ENCODE data around the gene SYNGR3. TPM values are rescaled to one million over a fixed set of nuclear protein-coding genes. Genes with fewer than 3 reads are reported as not detected.
"Not testable (repeated sequence)": the region's sequence is repeated elsewhere in the genome, so short reads cannot be mapped to it uniquely, and the experiment has no call there.

The SYNGR3 gene
- total RNA-seq, 1 experiment from 2014 or later = 4.3 TPM

DNA sequence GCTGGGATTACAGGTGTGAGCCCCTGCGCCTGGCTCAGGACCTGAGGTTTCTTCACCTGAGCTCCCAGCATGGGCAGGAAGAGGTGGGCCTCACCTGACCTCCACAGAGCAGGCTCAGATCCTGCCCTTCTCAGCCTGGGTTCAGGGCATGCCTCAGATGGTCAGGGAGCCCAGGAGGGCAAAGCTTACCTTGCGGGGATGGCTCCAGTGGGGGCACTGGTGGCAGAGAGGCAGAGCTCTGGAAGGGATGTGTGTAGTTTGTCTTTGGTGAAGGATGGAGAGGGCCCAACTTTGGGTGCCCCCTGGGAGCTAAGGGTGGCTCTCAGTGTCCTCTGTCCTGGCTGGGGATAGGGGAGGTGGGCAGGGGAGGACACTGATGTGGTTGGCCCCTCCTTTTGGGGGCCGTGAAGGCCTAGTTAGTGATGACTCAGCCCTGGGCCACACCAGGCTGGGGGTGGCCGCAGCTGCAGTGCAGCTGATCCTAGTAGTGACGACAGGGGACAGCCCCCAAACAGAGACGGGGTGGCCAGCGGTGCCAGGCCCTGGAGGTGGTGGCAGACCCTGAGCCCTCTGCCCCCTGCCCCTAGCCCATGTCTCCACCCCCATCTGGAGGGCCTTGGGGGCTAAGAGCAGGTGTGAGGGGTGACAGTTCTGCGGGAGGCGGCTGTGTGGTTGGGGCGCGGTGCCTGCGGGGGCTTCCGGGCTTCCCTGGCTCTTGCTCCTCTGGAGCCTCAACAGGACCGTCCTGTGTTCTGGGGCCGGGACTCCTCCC is 42.7 kb downstream of the SYNGR3 start:
- POLR2A ChIA-PET (ENCODE audit: unreplicated experiment) = interaction anchor here (0.5 kb wide), 1 partner anchor 123 kb away, joined by 4 read pairs; the partner anchor contains the start of gene TRAF7
- H3K27me3 ChIP-seq (ENCODE audit: insufficient read depth, low read depth) = no peaks in the 10 kb centered on the region
- TF ChIP-seq, protein P1, sequence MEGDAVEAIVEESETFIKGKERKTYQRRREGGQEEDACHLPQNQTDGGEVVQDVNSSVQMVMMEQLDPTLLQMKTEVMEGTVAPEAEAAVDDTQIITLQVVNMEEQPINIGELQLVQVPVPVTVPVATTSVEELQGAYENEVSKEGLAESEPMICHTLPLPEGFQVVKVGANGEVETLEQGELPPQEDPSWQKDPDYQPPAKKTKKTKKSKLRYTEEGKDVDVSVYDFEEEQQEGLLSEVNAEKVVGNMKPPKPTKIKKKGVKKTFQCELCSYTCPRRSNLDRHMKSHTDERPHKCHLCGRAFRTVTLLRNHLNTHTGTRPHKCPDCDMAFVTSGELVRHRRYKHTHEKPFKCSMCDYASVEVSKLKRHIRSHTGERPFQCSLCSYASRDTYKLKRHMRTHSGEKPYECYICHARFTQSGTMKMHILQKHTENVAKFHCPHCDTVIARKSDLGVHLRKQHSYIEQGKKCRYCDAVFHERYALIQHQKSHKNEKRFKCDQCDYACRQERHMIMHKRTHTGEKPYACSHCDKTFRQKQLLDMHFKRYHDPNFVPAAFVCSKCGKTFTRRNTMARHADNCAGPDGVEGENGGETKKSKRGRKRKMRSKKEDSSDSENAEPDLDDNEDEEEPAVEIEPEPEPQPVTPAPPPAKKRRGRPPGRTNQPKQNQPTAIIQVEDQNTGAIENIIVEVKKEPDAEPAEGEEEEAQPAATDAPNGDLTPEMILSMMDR (conservative IDR thresholded peaks at IDR 0.05) = no peak
- TF ChIP-seq EZH2 (IDR thresholded peaks at IDR 0.05; ENCODE audit: low read depth) = no peak
- CTCF ChIA-PET = interaction anchor here (0.6 kb wide), 1 partner anchor 127 kb away, joined by 3 read pairs; no protein-coding TSS in a partner anchor
- H4K20me1 ChIP-seq (ENCODE audit: insufficient read depth) = peaks cover 2% of the 10 kb centered on the region; the same call in 1 of the 2 replicates
- no peak overlapping the region for H3K27ac ChIP-seq
- no peak overlapping the region for H3K4me3 ChIP-seq
- no peaks in the 10 kb centered on the region for H3K36me3 ChIP-seq (ENCODE audit: low read depth)
- H3K9me2 ChIP-seq (ENCODE audit: insufficient read depth) = no peaks in the 10 kb centered on the region
- no peak overlapping the region for H3K4me2 ChIP-seq
- H3K9me3 ChIP-seq (ENCODE audit: insufficient read depth, low read depth) = no peaks in the 10 kb centered on the region
- H3K79me2 ChIP-seq (ENCODE audit: low read depth) = 0 out of 2 replicates have a peak, but pooled peaks cover 4% of the 10 kb centered on the region
- peaks cover 8% of the 10 kb centered on the region; the same call in 1 of the 2 replicates for H3F3A ChIP-seq (ENCODE audit: insufficient read depth, low read depth)
- H2AFZ ChIP-seq = no peak overlapping the region
- H3K4me1 ChIP-seq (replicated peaks; ENCODE audit: insufficient read depth) = peaks cover 15% of the 10 kb centered on the region
- BruUV-seq (replicated peaks) = no TSS peak
- intact Hi-C loops (cut with micrococcal nuclease; ENCODE audit: unreplicated experiment) = loop anchor here (2.0 kb wide), 1 partner anchor 14 kb away; the partner anchor contains the start of genes NTHL1 and TSC2
- no peak for DNase-seq

DNA sequence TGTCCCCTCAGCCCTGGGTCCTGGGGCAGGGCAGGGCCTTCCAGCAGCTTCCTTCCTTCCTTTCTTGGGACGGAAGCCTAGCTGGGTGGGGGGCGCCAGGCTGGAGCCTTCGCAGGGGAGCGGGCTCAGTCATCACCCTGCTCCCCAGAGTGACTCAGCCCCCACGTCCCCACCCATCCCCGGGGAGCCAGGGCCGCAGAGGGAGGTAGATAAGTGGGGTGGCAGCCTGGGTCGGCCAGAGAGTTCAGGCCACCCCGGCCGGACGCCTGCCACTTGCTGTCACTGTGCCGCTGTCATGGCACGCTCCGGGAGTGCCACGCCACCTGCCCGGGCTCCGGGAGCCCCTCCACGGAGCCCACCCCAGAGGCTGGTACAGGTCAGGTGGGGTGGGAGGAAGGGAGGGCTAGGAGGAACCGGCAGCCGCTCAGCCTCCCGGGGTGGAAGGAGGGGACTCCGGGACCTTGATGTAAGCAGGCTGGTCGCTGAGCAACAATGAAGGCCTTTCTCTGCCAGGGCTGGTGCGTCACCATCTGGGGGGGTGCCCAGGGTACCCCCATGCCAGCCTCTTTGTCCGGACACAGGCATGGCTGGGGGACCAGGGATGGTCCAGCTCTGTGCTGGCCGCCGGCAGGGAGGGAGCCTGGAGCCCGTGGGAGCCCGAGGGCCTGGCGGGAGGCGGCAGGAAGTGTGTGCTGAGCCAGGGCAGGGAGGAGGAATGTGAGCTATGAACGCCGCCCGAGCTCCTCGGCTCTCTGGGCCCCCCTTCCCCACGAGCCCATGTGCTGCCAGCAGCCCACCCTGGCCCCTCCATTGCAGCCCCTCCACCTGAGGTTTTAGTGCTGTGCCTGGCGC is 43.5 kb downstream of the SYNGR3 start:
- Histone ChIP-seq H2AFZ (no peak overlapping the region), H3K27me3 (ENCODE audit: insufficient read depth, low read depth) (no peaks in the 10 kb centered on the region), H3K9me2 (ENCODE audit: insufficient read depth) (no peaks in the 10 kb centered on the region), H3K36me3 (ENCODE audit: low read depth) (no peaks in the 10 kb centered on the region), H3F3A (ENCODE audit: insufficient read depth, low read depth) (no peaks in the 10 kb centered on the region), H3K79me2 (ENCODE audit: low read depth) (no peaks in the 10 kb centered on the region), H3K4me3 (no peak overlapping the region), H3K27ac (no peak overlapping the region), H3K9me3 (ENCODE audit: insufficient read depth, low read depth) (no peaks in the 10 kb centered on the region), H4K20me1 (ENCODE audit: insufficient read depth) (no peaks in the 10 kb centered on the region), H3K4me1 (replicated peaks; ENCODE audit: insufficient read depth) (peaks cover 10% of the 10 kb centered on the region), H3K4me2 (0 out of 2 replicates have a peak overlapping the region, but pooled peaks have one; percentile 27)
- POLR2A ChIA-PET (ENCODE audit: unreplicated experiment) = interaction anchor here (0.6 to 1.0 kb wide), 3 partner anchors 14 to 121 kb away, joined by 3 to 4 read pairs (median 3); partner anchors contain the start of genes NTHL1 and TSC2
- CTCF ChIA-PET = no interaction called here
- BruUV-seq (replicated peaks) = TSS peak; percentile 25
- DNase-seq = peak in 1 of 2 experiments; percentile 71
- TF ChIP-seq EZH2 (IDR thresholded peaks at IDR 0.05; ENCODE audit: low read depth) = no peak
- TF ChIP-seq, protein P1 (conservative IDR thresholded peaks at IDR 0.05) = no peak
- intact Hi-C loops (cut with micrococcal nuclease; ENCODE audit: unreplicated experiment) = loop anchor here (2.0 kb wide), 1 partner anchor 14 kb away; the partner anchor contains the start of genes NTHL1 and TSC2

DNA sequence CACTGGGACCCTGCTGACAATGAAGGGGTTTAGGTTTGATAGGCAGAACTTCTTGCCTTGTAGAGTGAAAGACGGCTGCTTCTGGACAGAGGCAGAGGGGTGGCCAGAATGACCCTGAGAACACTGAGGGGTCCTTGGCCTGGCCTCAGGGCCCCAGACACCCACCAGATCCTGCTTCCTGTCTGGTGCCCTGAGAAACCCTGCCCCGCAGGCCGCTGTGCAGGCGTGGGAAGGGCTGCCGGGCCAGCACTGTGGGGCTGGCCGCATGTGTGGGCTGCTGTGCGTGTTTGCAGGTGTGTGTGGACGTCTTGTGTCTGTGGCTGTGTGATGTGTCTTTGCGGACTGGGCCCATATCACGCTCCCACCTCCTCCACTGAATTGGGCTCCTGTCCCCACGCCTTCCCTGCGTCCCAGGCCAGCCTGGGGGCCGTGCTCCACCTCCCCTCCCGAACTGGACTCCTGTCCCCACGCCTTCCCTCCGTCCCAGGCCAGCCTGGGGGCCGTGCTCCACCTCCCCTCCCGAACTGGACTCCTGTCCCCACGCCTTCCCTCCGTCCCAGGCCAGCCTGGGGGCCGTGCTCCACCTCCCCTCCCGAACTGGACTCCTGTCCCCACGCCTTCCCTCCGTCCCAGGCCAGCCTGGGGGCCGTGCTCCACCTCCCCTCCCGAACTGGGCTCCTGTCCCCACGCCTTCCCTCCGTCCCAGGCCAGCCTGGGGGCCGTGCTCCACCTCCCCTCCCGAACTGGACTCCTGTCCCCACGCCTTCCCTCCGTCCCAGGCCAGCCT is 44.3 kb downstream of the SYNGR3 start:
- H3K9me2 ChIP-seq (ENCODE audit: insufficient read depth); H3K4me1 ChIP-seq (replicated peaks; ENCODE audit: insufficient read depth); H3K27ac ChIP-seq; H2AFZ ChIP-seq; H3K4me3 ChIP-seq; H4K20me1 ChIP-seq (ENCODE audit: insufficient read depth); H3F3A ChIP-seq (ENCODE audit: insufficient read depth, low read depth); H3K27me3 ChIP-seq (ENCODE audit: insufficient read depth, low read depth); H3K9me3 ChIP-seq (ENCODE audit: insufficient read depth, low read depth); H3K36me3 ChIP-seq (ENCODE audit: low read depth); DNase-seq; BruUV-seq (replicated peaks); H3K79me2 ChIP-seq (ENCODE audit: low read depth); CTCF ChIA-PET: not testable (repeated sequence)
- 0 out of 2 replicates have a peak overlapping the region, but pooled peaks have one; percentile 27 for H3K4me2 ChIP-seq
- intact Hi-C loops (cut with micrococcal nuclease; ENCODE audit: unreplicated experiment) = loop anchor here (2.0 kb wide), 1 partner anchor 13 kb away; the partner anchor contains the start of genes NTHL1 and TSC2
- POLR2A ChIA-PET (ENCODE audit: unreplicated experiment) = interaction anchor here (0.6 to 1.0 kb wide), 3 partner anchors 13 to 120 kb away, joined by 3 to 4 read pairs (median 3); partner anchors contain the start of genes NTHL1 and TSC2

Measured in PC-9 (cell line).